Measurements from ENCODE around the gene IBA57.
"Not testable (repeated sequence)": the region's sequence is repeated elsewhere in the genome, so short reads cannot be mapped to it uniquely, and the experiment has no call there.

Gene IBA57

DNA sequence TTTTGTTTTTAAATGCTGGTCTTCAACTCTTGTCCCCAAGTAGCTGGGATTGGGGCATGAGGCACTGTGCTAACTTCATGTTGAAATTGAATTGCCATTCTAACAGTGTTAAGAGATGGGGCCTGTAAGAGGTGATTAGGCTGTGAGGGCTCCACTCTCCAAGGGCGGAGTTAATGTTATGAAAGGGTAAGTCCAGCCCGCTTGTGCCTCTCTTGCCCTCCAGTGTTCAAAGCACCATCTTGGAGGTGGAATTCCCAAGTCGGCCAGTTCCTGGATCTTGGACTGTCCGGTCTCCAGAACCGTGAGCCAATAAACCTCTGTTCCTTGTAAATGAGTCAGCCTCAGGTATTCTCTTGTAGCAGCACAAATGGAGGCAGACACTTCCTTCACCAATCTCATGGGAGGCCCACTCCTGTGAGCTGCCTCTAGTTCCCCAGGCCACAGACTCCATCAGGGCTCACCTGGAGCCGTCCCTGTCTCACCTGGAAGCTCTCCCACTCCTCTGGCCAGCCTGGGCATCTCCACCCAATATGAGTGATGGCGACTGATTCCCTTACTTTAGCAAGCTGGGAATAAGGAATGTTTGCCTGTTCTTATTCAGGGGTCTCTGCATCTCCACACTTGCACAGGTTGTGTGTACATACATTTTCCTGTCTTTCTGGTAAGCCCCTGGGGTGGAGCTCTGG is 15.5 kb downstream of the IBA57 start:
- no peak for TF ChIP-seq ISL1 (CRISPR knock-in tag; IDR thresholded peaks at IDR 0.05)
- ATAC-seq = no peak

- TF ChIP-seq, protein P1, sequence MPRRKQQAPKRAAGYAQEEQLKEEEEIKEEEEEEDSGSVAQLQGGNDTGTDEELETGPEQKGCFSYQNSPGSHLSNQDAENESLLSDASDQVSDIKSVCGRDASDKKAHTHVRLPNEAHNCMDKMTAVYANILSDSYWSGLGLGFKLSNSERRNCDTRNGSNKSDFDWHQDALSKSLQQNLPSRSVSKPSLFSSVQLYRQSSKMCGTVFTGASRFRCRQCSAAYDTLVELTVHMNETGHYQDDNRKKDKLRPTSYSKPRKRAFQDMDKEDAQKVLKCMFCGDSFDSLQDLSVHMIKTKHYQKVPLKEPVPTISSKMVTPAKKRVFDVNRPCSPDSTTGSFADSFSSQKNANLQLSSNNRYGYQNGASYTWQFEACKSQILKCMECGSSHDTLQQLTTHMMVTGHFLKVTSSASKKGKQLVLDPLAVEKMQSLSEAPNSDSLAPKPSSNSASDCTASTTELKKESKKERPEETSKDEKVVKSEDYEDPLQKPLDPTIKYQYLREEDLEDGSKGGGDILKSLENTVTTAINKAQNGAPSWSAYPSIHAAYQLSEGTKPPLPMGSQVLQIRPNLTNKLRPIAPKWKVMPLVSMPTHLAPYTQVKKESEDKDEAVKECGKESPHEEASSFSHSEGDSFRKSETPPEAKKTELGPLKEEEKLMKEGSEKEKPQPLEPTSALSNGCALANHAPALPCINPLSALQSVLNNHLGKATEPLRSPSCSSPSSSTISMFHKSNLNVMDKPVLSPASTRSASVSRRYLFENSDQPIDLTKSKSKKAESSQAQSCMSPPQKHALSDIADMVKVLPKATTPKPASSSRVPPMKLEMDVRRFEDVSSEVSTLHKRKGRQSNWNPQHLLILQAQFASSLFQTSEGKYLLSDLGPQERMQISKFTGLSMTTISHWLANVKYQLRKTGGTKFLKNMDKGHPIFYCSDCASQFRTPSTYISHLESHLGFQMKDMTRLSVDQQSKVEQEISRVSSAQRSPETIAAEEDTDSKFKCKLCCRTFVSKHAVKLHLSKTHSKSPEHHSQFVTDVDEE (CRISPR knock-in tag; IDR thresholded peaks at IDR 0.05) = no peak
- TF ChIP-seq OSR1 (CRISPR knock-in tag; IDR thresholded peaks at IDR 0.05) = no peak
- TF ChIP-seq CREB5 (CRISPR knock-in tag; IDR thresholded peaks at IDR 0.05; ENCODE audit: low read depth) = no peak
- no peak for TF ChIP-seq ZNF565 (CRISPR knock-in tag; conservative IDR thresholded peaks at IDR 0.05; ENCODE audit: low read depth)
- TF ChIP-seq BACH2 (CRISPR knock-in tag; IDR thresholded peaks at IDR 0.05; ENCODE audit: borderline replicate concordance) = no peak
- no peak for TF ChIP-seq GLIS3 (CRISPR knock-in tag; IDR thresholded peaks at IDR 0.05)
- TF ChIP-seq ZFP30 (CRISPR knock-in tag; IDR thresholded peaks at IDR 0.05) = no peak
- TF ChIP-seq ESRRG (CRISPR knock-in tag; IDR thresholded peaks at IDR 0.05) = no peak
- no peak for ATAC-seq
These were observed 16.0 kb downstream of the IBA57 start for GRCh38 chr1:228181645-228182034.

DNA sequence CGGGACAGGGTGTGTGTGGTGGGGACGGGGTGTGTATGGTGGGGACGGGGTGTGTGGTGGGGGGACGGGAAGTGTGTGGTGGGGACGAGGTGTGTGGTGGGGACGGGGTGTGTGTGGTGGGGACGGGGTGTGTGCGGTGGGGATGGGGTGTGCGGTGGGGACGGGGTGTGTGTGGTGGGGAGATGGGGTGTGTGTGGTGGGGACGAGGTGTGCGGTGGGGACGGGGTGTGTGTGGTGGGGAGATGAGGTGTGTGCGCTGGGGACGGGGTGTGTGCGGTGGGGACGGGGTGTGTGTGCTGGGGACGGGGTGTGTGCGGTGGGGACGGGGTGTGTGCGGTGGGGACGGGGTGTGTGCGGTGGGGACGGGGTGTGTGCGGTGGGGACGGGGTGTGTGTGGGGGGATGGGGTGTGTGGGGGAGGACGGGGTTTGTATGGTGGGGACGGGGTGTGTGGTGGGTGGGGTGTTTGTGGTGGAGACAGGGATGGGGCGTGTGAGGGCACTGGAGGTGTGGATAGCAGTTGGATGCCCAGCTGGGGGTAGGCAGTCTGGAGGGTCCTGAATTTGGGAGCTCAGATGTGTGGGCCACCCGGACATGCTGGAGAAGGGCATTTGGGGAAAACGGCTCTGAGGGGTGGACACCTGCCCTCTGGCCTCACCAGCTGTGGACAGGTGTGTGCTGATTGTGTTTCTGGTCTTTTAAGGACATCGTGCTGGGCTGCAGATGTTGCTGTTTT is 16.9 kb downstream of the IBA57 start:
- no peak for ATAC-seq
- TF ChIP-seq POU6F1 (CRISPR knock-in tag; IDR thresholded peaks at IDR 0.05; ENCODE audit: borderline replicate concordance, low read depth) (no peak), SNAI2 (CRISPR knock-in tag; IDR thresholded peaks at IDR 0.05) (no peak), ARNTL (CRISPR knock-in tag; IDR thresholded peaks at IDR 0.05; ENCODE audit: borderline replicate concordance, low read depth) (no peak), TCF4 (CRISPR knock-in tag; IDR thresholded peaks at IDR 0.05; ENCODE audit: borderline replicate concordance) (no peak), ZNF8 (CRISPR knock-in tag; IDR thresholded peaks at IDR 0.05) (no peak), GLIS3 (CRISPR knock-in tag; IDR thresholded peaks at IDR 0.05) (no peak), ZC3H10 (CRISPR knock-in tag; IDR thresholded peaks at IDR 0.05) (no peak), CSDC2 (CRISPR knock-in tag; IDR thresholded peaks at IDR 0.05) (no peak), CREB5 (CRISPR knock-in tag; IDR thresholded peaks at IDR 0.05; ENCODE audit: low read depth) (no peak), ZNF70 (CRISPR knock-in tag; IDR thresholded peaks at IDR 0.05) (no peak), RARB (CRISPR knock-in tag; IDR thresholded peaks at IDR 0.05) (no peak)

GRCh38 chr1:228184152-228184551 is 18.5 kb downstream of the IBA57 start:
- no peak for ATAC-seq
- no peak for TF ChIP-seq OSR1 (CRISPR knock-in tag; IDR thresholded peaks at IDR 0.05)
- TF ChIP-seq ZFP3 (CRISPR knock-in tag; IDR thresholded peaks at IDR 0.05) = no peak
- TF ChIP-seq PPARA (CRISPR knock-in tag; IDR thresholded peaks at IDR 0.05; ENCODE audit: borderline replicate concordance) = no peak
- no peak for TF ChIP-seq ZNF70 (CRISPR knock-in tag; IDR thresholded peaks at IDR 0.05)

DNA sequence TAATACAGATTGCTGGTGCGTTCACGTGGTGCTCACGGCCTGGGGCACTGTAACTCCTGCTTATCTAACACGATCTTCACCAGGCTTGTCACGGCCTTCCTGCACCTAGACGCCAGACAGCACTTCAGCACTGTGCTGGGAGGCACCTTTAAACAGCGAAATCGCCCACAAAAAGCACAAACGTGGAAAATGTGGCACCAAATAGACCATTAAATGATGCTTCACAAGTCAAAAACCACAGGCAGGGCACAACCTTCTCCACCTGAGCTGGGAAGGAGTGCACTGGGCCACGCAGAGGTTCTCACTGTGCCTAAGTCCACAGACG is 20.0 kb downstream of the IBA57 start:
- no peak for TF ChIP-seq GLIS3 (CRISPR knock-in tag; IDR thresholded peaks at IDR 0.05)
- TF ChIP-seq, protein P1 (CRISPR knock-in tag; IDR thresholded peaks at IDR 0.05) = no peak
- no peak for TF ChIP-seq ZNF8 (CRISPR knock-in tag; IDR thresholded peaks at IDR 0.05)
- no peak for ATAC-seq

GRCh38 chr1:228188249-228188648 is 22.6 kb downstream of the IBA57 start:
- not testable (repeated sequence) for ATAC-seq
